H9 (cell line): ENCODE results near the gene SLC25A34. TPM values are rescaled to one million over a fixed set of nuclear protein-coding genes. Genes with fewer than 3 reads are reported as not detected.

Experiments used
- DNase-seq: peaks from one replicate; pipeline ENCODE4 v3.0.0-alpha.2; 2017
- H2AFZ ChIP-seq: one replicate; pipeline ENCODE4 v1.6.1; 2013; ENCODE audit warnings: mild to moderate bottlenecking, low read length, control low read depth, moderate library complexity
- H2AK5ac ChIP-seq: 2 replicates; pipeline ENCODE4 v1.6.1; 2013; ENCODE audit warnings: low read length, control low read depth, mixed read lengths; ENCODE audit not compliant: insufficient read length
- H2BK120ac ChIP-seq: one replicate; pipeline ENCODE4 v1.6.1; 2013; ENCODE audit warnings: low read depth, mild to moderate bottlenecking, low read length, control low read depth, inconsistent platforms; ENCODE audit not compliant: poor library complexity, severe bottlenecking
- H2BK12ac ChIP-seq: 2 replicates; pipeline ENCODE4 v1.6.1; 2013; ENCODE audit warnings: low read length, control low read depth, mixed read lengths, low read depth; ENCODE audit not compliant: insufficient read length
- H2BK15ac ChIP-seq: 2 replicates; pipeline ENCODE4 v1.6.1; 2013; ENCODE audit warnings: low read depth, low read length, control low read depth
- H2BK20ac ChIP-seq: one replicate; pipeline ENCODE4 v1.6.1; 2013; ENCODE audit warnings: low read depth, mild to moderate bottlenecking, low read length, control low read depth, inconsistent platforms; ENCODE audit not compliant: poor library complexity, severe bottlenecking
- H2BK5ac ChIP-seq: 2 replicates; pipeline ENCODE4 v1.6.1; 2013; ENCODE audit warnings: low read length, control low read depth, mixed read lengths; ENCODE audit not compliant: insufficient read length
- H3K14ac ChIP-seq: 2 replicates; pipeline ENCODE4 v1.6.1; 2013; ENCODE audit warnings: low read length, control low read depth; ENCODE audit not compliant: insufficient read depth
- H3K18ac ChIP-seq: 2 replicates; pipeline ENCODE4 v1.6.1; 2013; ENCODE audit warnings: low read depth, mild to moderate bottlenecking, mixed read lengths, low read length, control low read depth; ENCODE audit not compliant: insufficient read length
- H3K23ac ChIP-seq: 2 replicates; pipeline ENCODE4 v1.6.1; 2013; ENCODE audit warnings: low read length, control low read depth, mixed read lengths, low read depth; ENCODE audit not compliant: insufficient read length
- H3K23me2 ChIP-seq: 2 replicates; pipeline ENCODE4 v1.6.1; 2013; ENCODE audit warnings: low read depth, mild to moderate bottlenecking, mixed read lengths, low read length, control low read depth; ENCODE audit not compliant: insufficient read length, poor library complexity, severe bottlenecking
- H3K27ac ChIP-seq: 2 replicates; pipeline ENCODE4 v1.5.1; 2013; ENCODE audit warnings: low read length, control low read depth, mixed read lengths, low read depth; ENCODE audit not compliant: insufficient read length
- H3K27me3 ChIP-seq: 2 replicates; pipeline ENCODE4 v1.6.1; 2013; ENCODE audit warnings: low read length, control low read depth, inconsistent platforms; ENCODE audit not compliant: insufficient read depth
- H3K4ac ChIP-seq: 2 replicates; pipeline ENCODE4 v1.6.1; 2013; ENCODE audit warnings: low read depth, mild to moderate bottlenecking, control low read depth, inconsistent platforms, low read length, moderate library complexity
- H3K4me1 ChIP-seq: 2 replicates; pipeline ENCODE4 v1.6.1; 2013; ENCODE audit warnings: low read length, control low read depth, inconsistent platforms; ENCODE audit not compliant: insufficient read depth
- H3K4me2 ChIP-seq: 2 replicates; pipeline ENCODE4 v1.6.1; 2013; ENCODE audit warnings: low read length, control low read depth, mixed read lengths; ENCODE audit not compliant: insufficient read length, insufficient read depth
- H3K56ac ChIP-seq: 2 replicates; pipeline ENCODE4 v1.6.1; 2013; ENCODE audit warnings: low read depth, mild to moderate bottlenecking, mixed read lengths, low read length, control low read depth; ENCODE audit not compliant: insufficient read length
- H3K79me1 ChIP-seq: 2 replicates; pipeline ENCODE4 v1.6.1; 2013; ENCODE audit warnings: low read depth, mild to moderate bottlenecking, moderate library complexity, low read length, control low read depth, inconsistent platforms; ENCODE audit not compliant: insufficient read depth, poor library complexity, severe bottlenecking
- H3K79me2 ChIP-seq: 2 replicates; pipeline ENCODE4 v1.6.1; 2013; ENCODE audit warnings: low read length, control low read depth, inconsistent platforms; ENCODE audit not compliant: insufficient read depth
- H3K9ac ChIP-seq: 2 replicates; pipeline ENCODE4 v1.6.1; 2013; ENCODE audit warnings: low read length, control low read depth, mixed read lengths; ENCODE audit not compliant: insufficient read length; ENCODE audit errors: extremely low read depth
- H3K9me3 ChIP-seq: one replicate; pipeline ENCODE4 v1.6.1; 2013; ENCODE audit warnings: low read depth, low read length, inconsistent platforms; ENCODE audit not compliant: control insufficient read depth
- H3T11ph ChIP-seq: one replicate; pipeline ENCODE4 v1.6.1; 2013; ENCODE audit warnings: mild to moderate bottlenecking, low read length, control low read depth, inconsistent platforms
- H4K20me1 ChIP-seq: one replicate; pipeline ENCODE4 v1.6.1; 2013; ENCODE audit not compliant: control insufficient read depth, insufficient read length, insufficient read depth
- H4K5ac ChIP-seq: 2 replicates; pipeline ENCODE4 v1.6.1; 2013; ENCODE audit warnings: low read depth, mild to moderate bottlenecking, mixed read lengths, low read length, control low read depth; ENCODE audit not compliant: insufficient read length
- H4K8ac ChIP-seq: replicated peaks from 2 replicates; pipeline ENCODE4 v1.6.1; 2013; ENCODE audit warnings: low read length, control low read depth, mixed read lengths, low read depth; ENCODE audit not compliant: insufficient read length
- H4K91ac ChIP-seq: 2 replicates; pipeline ENCODE4 v1.6.1; 2013; ENCODE audit warnings: low read depth, mild to moderate bottlenecking, moderate library complexity, mixed read lengths, low read length, control low read depth; ENCODE audit not compliant: insufficient read length
- H3K27ac Mint-ChIP-seq, 3 experiments: 2 replicates in 2 of 3; 3 replicates in 1 of 3; pipeline ENCODE4 v1.8.0; 2020 to 2021; ENCODE audit warnings: mixed read lengths in 3 of 3, mild to moderate bottlenecking in 1 of 3, moderate library complexity in 1 of 3
- H3K27me3 Mint-ChIP-seq: 2 replicates; pipeline ENCODE4 v1.8.0; 2021; ENCODE audit warnings: low read depth, mild to moderate bottlenecking, moderate library complexity, mixed read lengths
- H3K36me3 Mint-ChIP-seq, 3 experiments: 2 replicates in 2 of 3; 3 replicates in 1 of 3; pipeline ENCODE4 v1.8.0; 2020 to 2021; ENCODE audit warnings: low read depth in 3 of 3, mixed read lengths in 3 of 3; ENCODE audit not compliant: insufficient read depth in 1 of 3
- H3K4me1 Mint-ChIP-seq, 2 experiments: 2 replicates each; pipeline ENCODE4 v1.8.0; 2020; ENCODE audit warnings: mixed read lengths in 2 of 2
- H3K4me3 Mint-ChIP-seq, 2 experiments: 2 replicates in 1 of 2; 3 replicates in 1 of 2; pipeline ENCODE4 v1.8.0; 2020 to 2021; ENCODE audit warnings: mild to moderate bottlenecking in 2 of 2, mixed read lengths in 2 of 2, moderate library complexity in 1 of 2
- H3K9me3 Mint-ChIP-seq, 2 experiments: 2 replicates in 1 of 2; 3 replicates in 1 of 2; pipeline ENCODE4 v1.8.0; 2020; ENCODE audit warnings: mild to moderate bottlenecking in 2 of 2, mixed read lengths in 2 of 2, moderate library complexity in 1 of 2
- CTCF ChIP-seq: fragments of 200-600 bp; sonication (generic); conservative IDR thresholded peaks from 3 replicates; pipeline ENCODE4 v1.8.0; 2021; ENCODE audit warnings: antibody characterized with exemption, mild to moderate bottlenecking
- WGBS: extraction: QIAGEN DNeasy Blood & Tissue Kit; methylation state at CpG from one replicate; pipeline ENCODE4 v1.1.7; 2013; ENCODE audit warnings: missing lambda C conversion rate, low lambda C conversion rate, mixed read lengths; ENCODE audit not compliant: insufficient read length; ENCODE audit errors: extremely low coverage; 5-methylcytosine and 5-hydroxymethylcytosine counted together
- total RNA-seq: library from RNA; stranded (reverse); gene quantifications from 2 replicates; pipeline ENCODE4 v1.2.1, GENCODE V29; 2021

The SLC25A34 gene
- total RNA-seq, 1 experiment from 2014 or later, result 1.5 TPM

GRCh38 chr1:15708486-15709137 is 27.4 kb upstream of the SLC25A34 start:
- Histone ChIP-seq H2BK12ac (no peak overlapping the region), H3K27ac (no peak overlapping the region), H2BK120ac (no peak overlapping the region), H2AK5ac (no peak overlapping the region), H3K9me3 (no peaks in the 10 kb centered on the region), H3T11ph (no peak overlapping the region), H4K20me1 (no peaks in the 10 kb centered on the region), H3K4me2 (no peak overlapping the region), H4K5ac (no peak overlapping the region), H3K79me2 (no peaks in the 10 kb centered on the region; the same call in 1 of the 2 replicates), H2BK20ac (no peak overlapping the region), H3K23me2 (no peaks in the 10 kb centered on the region), H3K23ac (no peak overlapping the region), H4K91ac (no peak overlapping the region), H2BK5ac (no peak overlapping the region), H3K18ac (no peak overlapping the region), H3K14ac (no peak overlapping the region), H3K4ac (no peak overlapping the region), H2BK15ac (no peak overlapping the region), H3K79me1 (no peaks in the 10 kb centered on the region), H4K8ac (no peak overlapping the region), H3K27me3 (no peaks in the 10 kb centered on the region), H3K9ac (no peak overlapping the region), H3K4me1 (no peaks in the 10 kb centered on the region; the same call in 1 of the 2 replicates), H2AFZ (no peak overlapping the region), H3K56ac (no peak overlapping the region)
- H3K4me3 Mint-ChIP-seq, result no peak overlapping the region
- H3K36me3 Mint-ChIP-seq, result peaks cover 1 to 14% (median 4%) of the 10 kb centered on the region in 3 experiments; a peak in 4 of 7 replicates
- no peaks in the 10 kb centered on the region for H3K27me3 Mint-ChIP-seq
- TF ChIP-seq CTCF, result no peak
- H3K27ac Mint-ChIP-seq, result no peak overlapping the region; a peak in 1 of 7 replicates
- no CpG with 5 or more reads among the region's 15 CpGs for WGBS
- no peaks in the 10 kb centered on the region for H3K4me1 Mint-ChIP-seq
- H3K9me3 Mint-ChIP-seq, result no peaks in the 10 kb centered on the region
- DNase-seq, result no peak
